GM19328 (cell line): ENCODE data around the gene ARIH2.

Source experiments
- ATAC-seq: cut with Tn5 transposase; IDR thresholded peaks from one replicate; pipeline ENCODE4 v1.9.1; 2021; ENCODE audit warnings: mild to moderate bottlenecking, moderate library complexity; ENCODE audit not compliant: unreplicated experiment

ARIH2 gene

GRCh38 chr3:49034650-49035049 is 116.0 kb downstream of the ARIH2 start:
- ATAC-seq, result no peak

GRCh38 chr3:49035281-49035680 is 116.6 kb downstream of the ARIH2 start:
- ATAC-seq, result no peak
